ENCODE data around the gene MEIS2. TPM values are rescaled to one million over a fixed set of nuclear protein-coding genes. Genes with fewer than 3 reads are reported as not detected.

Gene MEIS2
- total and polyA plus RNA-seq, 2 of the 13 experiments (the other 11 are each of a cell fraction or from before 2014, with no cell fraction given) = 10.7 to 12.4 TPM

DNA sequence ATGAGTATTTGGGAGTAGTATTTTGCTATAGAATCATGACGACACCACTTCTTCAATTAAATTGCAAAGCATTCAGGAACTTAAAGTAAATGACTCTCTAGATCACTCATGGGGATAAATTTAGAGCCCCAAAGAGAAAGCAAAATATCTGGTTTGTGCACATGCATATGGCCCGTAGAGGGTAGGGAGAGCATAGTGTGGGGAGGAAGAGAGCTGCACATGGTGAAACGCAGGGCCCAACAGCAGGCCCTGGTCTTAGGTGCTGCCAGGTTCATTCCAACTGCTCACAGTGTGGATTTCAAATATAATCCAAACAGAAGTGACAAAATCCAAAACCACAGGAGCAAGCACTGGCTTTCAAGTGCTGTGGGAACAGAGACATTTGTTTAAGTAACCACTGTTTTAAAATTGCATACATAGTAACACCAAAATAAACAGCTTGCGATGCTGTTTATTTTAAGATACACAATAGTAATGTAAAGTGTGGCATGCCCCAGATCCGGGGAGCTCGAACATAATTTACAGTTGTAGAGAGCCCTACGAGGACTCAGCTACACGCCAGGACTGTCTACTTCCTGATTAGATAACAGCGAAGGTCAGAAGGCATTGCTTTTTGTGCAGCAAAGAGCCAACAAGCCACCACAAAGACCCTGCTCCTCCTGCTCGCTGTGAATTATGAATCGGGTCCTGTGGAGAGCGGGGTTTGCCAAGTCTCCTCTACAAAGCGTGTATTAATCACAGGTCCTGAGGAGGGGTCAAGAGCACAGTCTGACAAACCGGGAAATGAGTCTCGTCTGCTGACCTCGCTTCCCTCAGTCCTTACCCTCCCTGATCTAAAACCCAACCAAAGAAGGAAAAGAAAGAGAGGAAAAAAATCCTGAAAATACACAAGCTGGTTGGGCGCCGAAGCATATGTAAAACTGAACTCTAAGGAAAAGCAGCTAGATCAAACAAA, 80.6 kb downstream of the MEIS2 start (continued):
- TF ChIP-seq, protein P1, sequence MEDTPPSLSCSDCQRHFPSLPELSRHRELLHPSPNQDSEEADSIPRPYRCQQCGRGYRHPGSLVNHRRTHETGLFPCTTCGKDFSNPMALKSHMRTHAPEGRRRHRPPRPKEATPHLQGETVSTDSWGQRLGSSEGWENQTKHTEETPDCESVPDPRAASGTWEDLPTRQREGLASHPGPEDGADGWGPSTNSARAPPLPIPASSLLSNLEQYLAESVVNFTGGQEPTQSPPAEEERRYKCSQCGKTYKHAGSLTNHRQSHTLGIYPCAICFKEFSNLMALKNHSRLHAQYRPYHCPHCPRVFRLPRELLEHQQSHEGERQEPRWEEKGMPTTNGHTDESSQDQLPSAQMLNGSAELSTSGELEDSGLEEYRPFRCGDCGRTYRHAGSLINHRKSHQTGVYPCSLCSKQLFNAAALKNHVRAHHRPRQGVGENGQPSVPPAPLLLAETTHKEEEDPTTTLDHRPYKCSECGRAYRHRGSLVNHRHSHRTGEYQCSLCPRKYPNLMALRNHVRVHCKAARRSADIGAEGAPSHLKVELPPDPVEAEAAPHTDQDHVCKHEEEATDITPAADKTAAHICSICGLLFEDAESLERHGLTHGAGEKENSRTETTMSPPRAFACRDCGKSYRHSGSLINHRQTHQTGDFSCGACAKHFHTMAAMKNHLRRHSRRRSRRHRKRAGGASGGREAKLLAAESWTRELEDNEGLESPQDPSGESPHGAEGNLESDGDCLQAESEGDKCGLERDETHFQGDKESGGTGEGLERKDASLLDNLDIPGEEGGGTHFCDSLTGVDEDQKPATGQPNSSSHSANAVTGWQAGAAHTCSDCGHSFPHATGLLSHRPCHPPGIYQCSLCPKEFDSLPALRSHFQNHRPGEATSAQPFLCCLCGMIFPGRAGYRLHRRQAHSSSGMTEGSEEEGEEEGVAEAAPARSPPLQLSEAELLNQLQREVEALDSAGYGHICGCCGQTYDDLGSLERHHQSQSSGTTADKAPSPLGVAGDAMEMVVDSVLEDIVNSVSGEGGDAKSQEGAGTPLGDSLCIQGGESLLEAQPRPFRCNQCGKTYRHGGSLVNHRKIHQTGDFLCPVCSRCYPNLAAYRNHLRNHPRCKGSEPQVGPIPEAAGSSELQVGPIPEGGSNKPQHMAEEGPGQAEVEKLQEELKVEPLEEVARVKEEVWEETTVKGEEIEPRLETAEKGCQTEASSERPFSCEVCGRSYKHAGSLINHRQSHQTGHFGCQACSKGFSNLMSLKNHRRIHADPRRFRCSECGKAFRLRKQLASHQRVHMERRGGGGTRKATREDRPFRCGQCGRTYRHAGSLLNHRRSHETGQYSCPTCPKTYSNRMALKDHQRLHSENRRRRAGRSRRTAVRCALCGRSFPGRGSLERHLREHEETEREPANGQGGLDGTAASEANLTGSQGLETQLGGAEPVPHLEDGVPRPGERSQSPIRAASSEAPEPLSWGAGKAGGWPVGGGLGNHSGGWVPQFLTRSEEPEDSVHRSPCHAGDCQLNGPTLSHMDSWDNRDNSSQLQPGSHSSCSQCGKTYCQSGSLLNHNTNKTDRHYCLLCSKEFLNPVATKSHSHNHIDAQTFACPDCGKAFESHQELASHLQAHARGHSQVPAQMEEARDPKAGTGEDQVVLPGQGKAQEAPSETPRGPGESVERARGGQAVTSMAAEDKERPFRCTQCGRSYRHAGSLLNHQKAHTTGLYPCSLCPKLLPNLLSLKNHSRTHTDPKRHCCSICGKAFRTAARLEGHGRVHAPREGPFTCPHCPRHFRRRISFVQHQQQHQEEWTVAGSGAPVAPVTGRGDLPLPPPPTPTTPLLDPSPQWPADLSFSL (CRISPR knock-in tag; IDR thresholded peaks at IDR 0.05) = no peak
- TF ChIP-seq KLF15 (CRISPR knock-in tag; IDR thresholded peaks at IDR 0.05; ENCODE audit: borderline replicate concordance) (no peak), POLR2A (IDR thresholded peaks at IDR 0.05; ENCODE audit: insufficient read depth in 1 of 2, low read depth in 2 of 2, low read length in 2 of 2) (peak in 1 of 2 experiments; percentile 59; a peak in 2 of 4 replicates), ZNF101 (CRISPR knock-in tag; IDR thresholded peaks at IDR 0.05; ENCODE audit: borderline replicate concordance, low read depth) (no peak), RBM39 (IDR thresholded peaks at IDR 0.05; ENCODE audit: low read depth, low read length, poor library complexity, severe bottlenecking) (no peak), ZNF10 (CRISPR knock-in tag; IDR thresholded peaks at IDR 0.05; ENCODE audit: borderline replicate concordance, low read depth) (no peak), DR1 (CRISPR knock-in tag; IDR thresholded peaks at IDR 0.05) (no peak), HOXA7 (CRISPR knock-in tag; IDR thresholded peaks at IDR 0.05) (no peak), ZNF30 (CRISPR knock-in tag; IDR thresholded peaks at IDR 0.05) (no peak), DNMT1 (CRISPR knock-in tag; IDR thresholded peaks at IDR 0.05) (no peak)
- TF ChIP-seq, protein P2, sequence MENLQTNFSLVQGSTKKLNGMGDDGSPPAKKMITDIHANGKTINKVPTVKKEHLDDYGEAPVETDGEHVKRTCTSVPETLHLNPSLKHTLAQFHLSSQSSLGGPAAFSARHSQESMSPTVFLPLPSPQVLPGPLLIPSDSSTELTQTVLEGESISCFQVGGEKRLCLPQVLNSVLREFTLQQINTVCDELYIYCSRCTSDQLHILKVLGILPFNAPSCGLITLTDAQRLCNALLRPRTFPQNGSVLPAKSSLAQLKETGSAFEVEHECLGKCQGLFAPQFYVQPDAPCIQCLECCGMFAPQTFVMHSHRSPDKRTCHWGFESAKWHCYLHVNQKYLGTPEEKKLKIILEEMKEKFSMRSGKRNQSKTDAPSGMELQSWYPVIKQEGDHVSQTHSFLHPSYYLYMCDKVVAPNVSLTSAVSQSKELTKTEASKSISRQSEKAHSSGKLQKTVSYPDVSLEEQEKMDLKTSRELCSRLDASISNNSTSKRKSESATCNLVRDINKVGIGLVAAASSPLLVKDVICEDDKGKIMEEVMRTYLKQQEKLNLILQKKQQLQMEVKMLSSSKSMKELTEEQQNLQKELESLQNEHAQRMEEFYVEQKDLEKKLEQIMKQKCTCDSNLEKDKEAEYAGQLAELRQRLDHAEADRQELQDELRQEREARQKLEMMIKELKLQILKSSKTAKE (CRISPR knock-in tag; IDR thresholded peaks at IDR 0.05; ENCODE audit: borderline replicate concordance) = peak; percentile 57; the same call in 1 of the 2 replicates
- TF ChIP-seq, protein P3, sequence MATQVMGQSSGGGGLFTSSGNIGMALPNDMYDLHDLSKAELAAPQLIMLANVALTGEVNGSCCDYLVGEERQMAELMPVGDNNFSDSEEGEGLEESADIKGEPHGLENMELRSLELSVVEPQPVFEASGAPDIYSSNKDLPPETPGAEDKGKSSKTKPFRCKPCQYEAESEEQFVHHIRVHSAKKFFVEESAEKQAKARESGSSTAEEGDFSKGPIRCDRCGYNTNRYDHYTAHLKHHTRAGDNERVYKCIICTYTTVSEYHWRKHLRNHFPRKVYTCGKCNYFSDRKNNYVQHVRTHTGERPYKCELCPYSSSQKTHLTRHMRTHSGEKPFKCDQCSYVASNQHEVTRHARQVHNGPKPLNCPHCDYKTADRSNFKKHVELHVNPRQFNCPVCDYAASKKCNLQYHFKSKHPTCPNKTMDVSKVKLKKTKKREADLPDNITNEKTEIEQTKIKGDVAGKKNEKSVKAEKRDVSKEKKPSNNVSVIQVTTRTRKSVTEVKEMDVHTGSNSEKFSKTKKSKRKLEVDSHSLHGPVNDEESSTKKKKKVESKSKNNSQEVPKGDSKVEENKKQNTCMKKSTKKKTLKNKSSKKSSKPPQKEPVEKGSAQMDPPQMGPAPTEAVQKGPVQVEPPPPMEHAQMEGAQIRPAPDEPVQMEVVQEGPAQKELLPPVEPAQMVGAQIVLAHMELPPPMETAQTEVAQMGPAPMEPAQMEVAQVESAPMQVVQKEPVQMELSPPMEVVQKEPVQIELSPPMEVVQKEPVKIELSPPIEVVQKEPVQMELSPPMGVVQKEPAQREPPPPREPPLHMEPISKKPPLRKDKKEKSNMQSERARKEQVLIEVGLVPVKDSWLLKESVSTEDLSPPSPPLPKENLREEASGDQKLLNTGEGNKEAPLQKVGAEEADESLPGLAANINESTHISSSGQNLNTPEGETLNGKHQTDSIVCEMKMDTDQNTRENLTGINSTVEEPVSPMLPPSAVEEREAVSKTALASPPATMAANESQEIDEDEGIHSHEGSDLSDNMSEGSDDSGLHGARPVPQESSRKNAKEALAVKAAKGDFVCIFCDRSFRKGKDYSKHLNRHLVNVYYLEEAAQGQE (IDR thresholded peaks at IDR 0.05; ENCODE audit: borderline replicate concordance in 1 of 2, low read depth in 1 of 2, low read length in 2 of 2) = peak in 1 of 2 experiments; percentile 35; a peak in 1 of 4 replicates
- TF ChIP-seq, protein P4, sequence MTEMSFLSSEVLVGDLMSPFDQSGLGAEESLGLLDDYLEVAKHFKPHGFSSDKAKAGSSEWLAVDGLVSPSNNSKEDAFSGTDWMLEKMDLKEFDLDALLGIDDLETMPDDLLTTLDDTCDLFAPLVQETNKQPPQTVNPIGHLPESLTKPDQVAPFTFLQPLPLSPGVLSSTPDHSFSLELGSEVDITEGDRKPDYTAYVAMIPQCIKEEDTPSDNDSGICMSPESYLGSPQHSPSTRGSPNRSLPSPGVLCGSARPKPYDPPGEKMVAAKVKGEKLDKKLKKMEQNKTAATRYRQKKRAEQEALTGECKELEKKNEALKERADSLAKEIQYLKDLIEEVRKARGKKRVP (CRISPR knock-in tag; IDR thresholded peaks at IDR 0.05) = no peak

Measured in HepG2 (cell line).